ENCODE data around the gene HOXC4.

Gene HOXC4

DNA sequence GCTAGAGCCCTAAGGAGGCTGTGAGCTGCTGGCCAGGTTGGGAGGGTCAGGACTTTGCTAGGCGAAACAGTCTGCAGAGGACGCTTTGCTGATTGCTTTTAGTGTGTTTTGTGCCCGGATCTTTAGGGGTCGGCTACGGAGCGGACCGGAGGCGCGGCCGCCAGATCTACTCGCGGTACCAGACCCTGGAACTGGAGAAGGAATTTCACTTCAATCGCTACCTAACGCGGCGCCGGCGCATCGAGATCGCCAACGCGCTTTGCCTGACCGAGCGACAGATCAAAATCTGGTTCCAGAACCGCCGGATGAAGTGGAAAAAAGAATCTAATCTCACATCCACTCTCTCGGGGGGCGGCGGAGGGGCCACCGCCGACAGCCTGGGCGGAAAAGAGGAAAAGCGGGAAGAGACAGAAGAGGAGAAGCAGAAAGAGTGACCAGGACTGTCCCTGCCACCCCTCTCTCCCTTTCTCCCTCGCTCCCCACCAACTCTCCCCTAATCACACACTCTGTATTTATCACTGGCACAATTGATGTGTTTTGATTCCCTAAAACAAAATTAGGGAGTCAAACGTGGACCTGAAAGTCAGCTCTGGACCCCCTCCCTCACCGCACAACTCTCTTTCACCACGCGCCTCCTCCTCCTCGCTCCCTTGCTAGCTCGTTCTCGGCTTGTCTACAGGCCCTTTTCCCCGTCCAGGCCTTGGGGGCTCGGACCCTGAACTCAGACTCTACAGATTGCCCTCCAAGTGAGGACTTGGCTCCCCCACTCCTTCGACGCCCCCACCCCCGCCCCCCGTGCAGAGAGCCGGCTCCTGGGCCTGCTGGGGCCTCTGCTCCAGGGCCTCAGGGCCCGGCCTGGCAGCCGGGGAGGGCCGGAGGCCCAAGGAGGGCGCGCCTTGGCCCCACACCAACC is 23.9 kb upstream of the HOXC4 start:
- no peak for DNase-seq

DNA sequence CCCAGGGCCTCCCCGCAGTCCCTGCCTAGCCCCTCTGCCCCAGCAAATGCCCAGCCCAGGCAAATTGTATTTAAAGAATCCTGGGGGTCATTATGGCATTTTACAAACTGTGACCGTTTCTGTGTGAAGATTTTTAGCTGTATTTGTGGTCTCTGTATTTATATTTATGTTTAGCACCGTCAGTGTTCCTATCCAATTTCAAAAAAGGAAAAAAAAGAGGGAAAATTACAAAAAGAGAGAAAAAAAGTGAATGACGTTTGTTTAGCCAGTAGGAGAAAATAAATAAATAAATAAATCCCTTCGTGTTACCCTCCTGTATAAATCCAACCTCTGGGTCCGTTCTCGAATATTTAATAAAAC is 23.2 kb upstream of the HOXC4 start:
- DNase-seq: no peak

DNA sequence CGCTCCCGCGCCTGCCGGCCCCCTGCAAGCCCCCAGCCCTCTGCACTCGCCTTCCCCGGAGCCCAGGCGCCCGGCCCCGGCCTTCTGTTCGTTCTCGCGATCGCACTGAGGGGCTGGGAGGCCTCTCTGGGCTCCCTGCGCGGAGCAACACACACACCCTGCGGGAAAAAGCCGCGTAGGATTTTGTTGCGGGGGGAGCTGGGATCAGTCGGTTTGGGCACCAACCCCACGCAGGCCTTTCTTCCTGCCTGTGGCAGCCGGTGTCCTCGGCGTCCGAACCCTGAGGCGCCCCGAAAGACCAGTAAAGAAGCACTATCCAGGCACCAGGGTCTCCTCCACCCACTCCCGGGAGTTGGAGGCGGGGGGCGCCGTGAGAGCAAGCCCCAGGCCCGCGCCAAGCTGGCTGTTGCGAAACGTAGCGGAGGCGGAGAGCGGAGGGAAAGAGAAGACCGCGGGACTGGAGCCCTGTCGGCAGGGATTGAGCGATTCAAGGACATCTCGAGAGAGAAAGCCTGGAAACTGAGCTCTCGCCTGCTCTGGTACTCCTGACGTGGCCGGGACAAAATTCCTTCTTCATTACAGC is 22.7 kb upstream of the HOXC4 start:
- no peak for DNase-seq

DNA sequence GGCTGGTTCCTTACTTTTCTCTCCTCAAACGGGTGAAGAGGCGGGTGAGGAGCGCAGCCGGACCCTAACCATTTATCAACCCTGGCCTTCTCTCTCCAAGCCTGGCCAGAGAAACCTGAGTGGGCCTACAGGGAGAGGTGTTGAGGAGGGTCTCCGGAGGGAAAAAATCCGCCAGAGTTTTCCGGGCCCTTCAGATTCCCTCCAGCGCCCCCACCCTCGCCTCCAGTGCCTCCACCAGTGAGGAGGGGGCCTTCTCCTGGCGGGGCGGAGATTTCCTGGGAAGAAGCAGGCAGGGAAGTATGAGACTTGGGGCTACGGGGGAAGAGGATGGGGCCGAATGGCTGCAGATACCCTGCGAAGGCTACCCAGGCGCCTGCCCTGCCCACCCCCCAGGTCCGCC is 22.2 kb upstream of the HOXC4 start:
- no peak for DNase-seq

DNA sequence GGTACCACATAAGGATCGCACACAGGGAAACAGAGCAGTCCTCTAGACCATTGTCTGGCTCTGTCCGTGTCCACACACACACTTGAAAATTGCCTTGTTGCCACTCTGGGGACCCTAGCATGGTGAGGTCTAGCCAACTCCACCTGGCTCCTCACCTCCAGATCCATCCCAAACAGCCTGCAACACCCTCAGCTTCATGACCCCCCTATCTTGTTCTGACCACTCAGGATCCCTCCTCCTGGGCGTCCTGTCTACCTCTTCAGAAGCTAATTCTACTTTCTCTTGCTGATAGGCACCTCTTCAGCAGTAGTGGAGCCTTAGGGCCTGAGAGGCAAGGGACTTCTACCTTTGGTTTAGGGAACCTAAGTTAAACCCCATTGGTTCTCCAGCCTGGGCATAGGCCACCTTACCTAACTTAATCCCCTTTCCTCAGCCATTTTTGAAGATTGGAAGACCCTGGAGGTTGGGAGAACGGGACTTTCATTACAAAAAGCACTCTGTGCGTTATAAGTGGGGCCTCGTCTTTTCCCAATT is 21.5 kb upstream of the HOXC4 start:
- no peak for DNase-seq

DNA sequence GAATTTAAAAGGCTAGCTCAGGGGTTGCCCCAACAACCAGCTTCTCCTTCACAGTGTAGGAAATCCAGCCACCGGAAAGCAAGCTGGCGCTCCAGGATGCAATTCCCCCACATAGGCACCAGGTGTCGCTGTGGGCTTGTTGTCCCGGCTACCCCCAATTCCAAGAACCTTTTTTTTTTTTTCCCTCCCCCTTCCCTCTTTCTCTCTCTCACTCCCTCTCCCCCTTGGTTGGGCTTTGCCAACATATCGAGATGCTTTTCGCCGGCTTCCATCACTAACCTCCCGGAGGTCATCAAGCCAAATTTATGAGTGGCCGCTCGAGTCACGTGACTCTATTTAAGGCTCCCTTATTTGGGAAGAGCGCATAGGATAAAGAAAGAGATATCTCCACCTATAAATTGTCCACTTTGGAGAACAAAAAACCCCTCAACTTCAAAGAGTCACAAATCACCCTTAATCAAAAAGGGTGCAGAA is 21.0 kb upstream of the HOXC4 start, which contains the start of gene HOXC5:
Gene HOXC5, plus strand, starts transcription at position 424 of the 474 bp plus-strand sequence. CDS start 73 bp downstream, outside the sequence.
- peak; percentile 26 for DNase-seq

DNA sequence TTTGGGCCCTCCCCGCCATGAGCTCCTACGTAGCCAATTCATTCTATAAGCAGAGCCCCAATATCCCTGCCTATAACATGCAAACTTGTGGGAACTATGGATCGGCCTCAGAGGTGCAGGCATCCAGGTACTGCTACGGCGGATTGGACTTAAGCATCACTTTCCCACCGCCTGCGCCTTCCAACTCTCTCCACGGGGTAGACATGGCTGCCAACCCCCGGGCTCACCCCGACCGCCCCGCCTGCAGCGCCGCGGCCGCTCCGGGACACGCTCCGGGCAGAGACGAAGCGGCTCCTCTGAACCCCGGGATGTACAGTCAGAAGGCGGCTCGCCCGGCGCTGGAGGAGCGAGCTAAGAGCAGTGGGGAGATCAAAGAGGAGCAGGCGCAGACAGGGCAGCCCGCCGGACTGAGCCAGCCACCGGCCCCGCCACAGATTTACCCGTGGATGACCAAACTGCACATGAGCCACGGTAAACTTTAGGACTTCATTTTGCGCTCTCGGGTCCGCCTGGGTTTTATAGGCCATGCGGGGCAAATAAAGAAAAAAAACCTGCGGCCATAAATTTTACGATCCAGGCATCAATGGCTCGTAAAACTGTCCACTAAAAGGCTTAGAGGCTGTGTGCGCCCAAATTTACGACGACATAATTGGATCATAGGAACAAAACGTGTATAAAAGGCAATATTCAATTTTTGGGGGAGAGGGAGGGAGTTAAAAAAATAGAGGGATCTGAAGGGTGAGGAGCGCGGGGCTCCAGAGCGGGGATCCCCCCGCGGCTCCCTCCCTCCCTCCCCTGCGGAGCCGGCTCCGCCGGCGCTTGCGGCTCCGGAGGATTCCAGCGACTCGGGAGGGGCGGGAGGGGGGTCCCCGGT is 20.3 kb upstream of the HOXC4 start:
- no peak for DNase-seq

DNA sequence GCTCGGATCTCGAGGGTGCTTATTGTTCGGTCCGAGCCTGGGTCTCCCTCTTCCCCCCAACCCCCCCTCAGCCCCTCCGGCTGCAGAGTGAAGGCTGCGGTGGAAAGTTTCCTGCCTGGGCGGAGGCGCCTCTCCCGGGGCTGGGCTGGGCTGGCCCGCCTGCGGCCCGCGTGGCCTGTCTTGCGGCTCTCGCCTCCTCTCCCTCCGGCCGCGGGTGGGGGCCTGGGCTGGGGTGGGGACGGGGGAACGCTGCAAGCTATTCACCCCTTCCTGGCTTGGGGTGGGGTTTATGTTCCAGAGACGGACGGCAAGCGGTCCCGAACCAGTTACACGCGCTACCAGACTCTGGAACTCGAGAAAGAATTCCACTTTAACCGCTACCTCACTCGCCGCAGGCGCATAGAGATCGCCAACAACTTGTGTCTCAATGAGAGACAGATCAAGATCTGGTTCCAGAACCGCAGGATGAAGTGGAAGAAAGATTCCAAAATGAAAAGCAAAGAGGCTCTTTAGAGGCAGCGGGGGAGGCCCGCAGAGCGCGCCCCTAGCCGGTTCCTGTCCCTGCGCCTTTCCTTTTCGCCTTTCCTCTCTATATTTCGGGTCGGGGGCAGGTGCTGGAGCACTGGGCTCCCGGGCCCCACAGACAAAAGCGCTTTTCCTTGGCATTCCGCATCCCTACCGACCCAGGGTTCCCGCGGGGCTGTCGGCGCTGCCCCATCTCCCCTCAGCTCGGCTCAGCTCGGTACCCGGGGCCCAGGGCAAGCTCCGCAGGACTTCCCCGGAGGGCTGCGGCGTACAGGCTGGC is 19.5 kb upstream of the HOXC4 start:
- DNase-seq: no peak

DNA sequence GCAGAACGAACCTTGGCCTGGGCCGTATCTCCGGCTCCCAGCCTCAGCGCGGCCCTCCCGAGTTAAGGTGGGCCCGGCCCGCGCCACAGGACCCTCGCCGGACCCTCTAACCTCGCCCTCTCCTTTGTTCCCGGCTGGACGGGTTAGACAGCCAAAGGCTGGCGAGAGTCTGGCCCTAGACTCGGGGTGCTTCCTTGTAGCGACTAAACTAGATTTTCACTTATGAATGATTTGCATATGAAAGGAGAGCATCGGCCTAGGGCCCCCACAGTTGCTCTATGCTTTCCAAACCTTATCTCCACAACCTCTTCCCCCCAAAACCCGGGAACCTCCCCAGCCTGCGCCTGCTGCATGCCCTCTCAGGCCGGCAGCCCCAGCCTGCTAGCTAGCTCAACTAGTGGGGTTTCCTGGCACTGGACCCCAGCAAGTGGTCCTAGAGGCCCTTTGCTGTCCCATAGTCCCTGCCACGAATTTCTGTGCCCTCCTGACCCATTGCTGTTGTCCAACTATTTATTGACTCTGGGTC is 18.8 kb upstream of the HOXC4 start:
- no peak for DNase-seq

DNA sequence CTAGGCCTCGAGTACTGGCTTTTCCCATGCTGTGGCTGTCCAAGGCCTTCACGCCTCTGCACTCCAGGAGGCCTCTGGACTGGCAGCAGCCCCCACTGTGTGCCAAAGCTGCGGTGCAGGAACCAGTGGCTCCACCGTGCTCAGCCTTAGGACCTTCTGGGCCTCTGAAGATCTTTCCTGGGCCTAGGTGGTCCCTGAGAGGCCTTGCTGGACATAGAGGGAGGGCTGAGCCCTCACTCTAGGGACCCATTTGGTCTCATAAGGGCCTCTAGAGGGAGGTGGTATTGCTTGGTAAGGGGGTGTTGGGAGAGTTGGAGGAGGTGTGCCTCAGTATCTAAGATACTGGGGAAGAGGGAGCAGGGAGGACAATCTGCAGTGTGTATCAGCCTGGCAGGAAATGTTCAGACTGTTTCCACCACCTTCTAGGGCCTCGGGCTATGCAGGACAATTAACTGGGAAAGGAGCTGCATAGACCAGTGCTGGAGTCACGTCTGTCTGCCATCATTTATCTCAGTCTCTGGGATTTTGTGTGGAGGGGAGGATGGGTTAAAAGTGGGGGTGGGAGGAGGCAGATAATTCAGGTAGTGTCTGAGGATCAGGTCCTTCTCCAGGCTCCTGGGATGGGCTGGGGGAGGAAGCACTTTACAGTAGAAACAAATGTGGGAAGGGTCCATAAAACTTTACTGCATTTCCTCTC is 17.9 kb upstream of the HOXC4 start:
- no peak for DNase-seq

DNA sequence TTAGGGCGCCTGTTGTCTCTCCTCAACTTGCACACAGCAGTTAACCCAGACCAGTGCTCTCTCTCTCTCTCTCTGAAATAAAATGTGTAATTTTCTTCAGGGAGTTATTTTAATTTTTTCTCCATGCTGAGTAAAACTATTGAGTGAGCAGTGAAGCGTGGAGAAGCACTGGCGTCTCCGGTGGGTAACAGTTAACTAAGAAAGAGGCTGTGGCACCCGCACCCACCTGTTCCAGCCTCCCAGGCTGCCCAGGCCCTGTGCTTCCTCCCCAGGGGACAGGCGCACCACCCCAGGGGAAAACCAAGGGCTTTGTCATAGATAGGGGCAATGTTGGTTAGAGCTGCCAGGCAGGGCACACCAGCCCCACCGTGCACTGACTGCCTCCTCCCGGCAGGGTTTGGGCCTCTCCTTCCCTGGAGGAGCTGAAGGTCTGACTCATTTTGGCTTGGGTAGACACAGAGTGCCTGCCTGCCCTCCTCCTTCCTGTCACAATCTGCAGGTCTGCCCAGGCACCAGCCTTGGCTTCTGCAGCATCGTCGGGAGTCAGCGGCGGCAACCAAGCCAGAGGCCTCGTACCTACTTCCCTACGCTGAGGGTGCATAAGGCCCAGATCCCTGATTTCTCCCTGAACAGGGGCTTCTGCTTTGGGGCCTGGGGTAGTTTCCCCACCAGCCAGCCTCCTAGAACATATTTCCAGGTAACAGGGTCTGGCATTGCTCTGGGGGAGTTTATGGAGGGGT is 16.8 kb upstream of the HOXC4 start:
- DNase-seq: no peak

DNA sequence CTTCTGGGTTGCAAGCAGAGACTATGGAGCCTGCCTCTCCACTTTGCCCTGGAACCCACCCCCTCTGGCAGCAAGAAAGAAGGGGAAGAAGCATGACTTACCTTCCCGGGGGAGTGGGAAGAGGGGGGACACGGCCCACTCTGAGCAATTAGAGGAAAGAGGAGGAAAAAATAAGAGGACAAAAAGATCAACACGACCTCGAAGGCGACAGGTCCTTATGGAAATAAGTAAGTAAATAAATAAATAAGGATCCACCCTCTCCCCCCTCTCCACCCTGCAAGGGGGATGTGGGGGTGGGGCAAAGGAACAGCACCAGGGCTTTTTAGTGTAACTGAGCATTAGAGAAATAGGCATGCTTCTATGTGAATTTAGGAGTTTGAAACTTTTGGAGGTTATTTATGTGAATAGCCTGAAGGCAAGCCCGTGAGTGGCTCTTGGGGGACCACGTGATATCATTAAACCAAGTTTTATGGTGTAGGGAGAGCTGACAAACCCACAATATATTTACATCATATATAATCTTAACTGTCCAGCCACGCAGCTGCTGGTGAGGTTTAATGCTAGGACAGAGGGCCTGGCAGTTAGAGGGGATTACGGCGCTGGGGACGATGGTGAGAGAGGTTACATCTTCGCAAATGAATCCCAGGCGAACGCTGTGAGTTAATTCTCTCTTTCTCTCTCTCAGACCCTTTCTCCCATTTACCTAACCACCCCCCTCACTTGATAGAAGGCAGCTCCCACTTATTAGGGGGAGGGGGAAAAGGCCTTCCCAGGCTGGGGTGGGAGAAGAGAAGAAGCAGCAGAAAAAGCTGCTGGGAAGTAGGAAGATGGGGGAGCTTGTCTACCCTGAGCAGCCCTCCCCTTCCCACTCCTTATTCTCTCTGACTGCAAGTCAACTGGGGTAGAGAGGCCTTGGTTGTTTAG is 16.0 kb upstream of the HOXC4 start:
- DNase-seq: no peak

DNA sequence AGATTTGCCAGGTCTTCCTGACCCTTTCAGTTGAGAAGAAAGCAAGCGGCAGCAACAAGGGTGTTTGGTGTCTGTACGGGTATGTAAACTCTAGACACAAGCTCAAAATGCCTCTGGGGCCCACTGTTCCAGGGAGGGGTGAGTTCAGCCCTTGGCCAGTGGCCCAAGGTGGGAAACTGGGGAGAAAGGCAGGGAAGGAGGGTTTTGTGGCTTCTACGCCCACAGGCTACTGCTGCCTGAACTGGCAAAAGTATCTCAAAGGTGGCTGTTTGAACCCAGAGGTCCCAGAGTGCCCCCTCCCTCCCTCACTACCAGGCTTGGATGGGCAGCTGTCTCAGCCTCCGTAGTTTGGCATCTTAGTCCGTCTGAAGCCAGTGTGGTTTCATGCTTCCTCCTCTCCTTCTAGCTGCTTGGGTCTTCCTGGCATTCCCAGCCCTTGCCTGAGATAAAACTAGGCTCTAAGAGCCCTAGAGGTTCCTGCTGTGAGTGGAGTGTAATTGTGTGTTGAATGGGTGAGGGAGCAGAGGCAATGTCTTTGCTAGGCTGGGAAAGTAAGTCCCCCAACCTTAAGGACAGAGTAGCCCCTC is 15.3 kb upstream of the HOXC4 start:
- DNase-seq: no peak

DNA sequence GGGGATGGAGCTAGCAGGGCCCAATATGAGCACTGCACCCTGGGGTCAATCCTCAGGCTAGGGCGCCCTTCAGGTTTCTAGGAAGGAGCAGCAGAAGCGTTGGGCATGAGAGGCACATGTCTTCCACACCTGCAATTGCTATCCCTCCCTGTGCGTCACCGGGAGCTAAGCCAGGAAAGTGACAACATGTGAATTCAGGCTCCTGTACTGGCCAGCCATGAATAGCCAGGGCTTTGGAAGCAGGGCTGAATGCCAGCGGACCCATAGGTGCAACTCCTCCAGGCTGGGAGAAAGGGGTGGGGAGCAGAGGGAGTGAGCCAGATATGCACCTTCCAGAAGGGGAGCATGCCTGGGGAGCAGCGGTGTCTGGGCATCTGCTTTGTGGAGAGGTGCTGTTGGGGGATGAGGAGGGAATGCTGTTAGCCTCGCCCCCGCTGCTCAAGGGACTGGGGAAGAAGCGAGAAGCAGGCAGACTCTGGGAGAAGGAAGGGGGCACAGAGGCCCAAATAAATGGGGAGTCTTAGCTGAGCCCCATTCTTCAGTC is 14.7 kb upstream of the HOXC4 start:
- no peak for DNase-seq

DNA sequence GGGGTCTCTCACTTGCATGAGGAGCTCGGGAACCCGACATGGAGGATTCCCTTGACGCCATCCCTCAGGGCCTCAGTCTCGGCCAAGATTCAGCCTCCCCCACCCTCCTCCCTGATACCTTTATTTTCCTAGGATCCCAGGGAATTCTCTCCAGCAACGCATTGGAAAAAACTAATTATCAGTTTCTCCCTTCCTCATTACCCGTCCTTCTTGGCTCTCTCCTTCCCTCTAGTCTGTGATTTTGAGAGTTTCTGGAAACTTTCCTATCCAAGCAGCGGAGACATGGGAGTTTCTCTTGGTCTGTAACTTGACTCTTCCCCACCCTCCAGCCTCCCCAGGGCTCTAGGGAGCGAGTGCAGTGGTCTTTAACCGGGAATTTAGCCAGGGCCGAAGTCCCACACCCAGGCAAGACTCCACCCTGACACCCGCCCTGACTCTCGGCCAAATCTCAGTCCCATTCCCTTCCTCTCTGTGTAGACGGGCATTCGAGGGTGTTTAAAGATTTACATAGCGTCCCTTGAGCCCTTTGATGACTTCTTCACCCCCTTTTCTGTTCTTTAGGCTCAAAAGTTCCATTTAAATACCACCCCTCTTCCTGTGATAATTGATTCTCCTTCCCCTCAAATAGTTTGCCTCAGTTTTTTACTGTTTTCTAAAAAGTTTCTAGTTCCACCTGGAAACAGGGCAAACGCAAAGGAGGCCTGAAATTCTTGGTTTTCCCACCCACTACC is 14.1 kb upstream of the HOXC4 start:
- DNase-seq: no peak

DNA sequence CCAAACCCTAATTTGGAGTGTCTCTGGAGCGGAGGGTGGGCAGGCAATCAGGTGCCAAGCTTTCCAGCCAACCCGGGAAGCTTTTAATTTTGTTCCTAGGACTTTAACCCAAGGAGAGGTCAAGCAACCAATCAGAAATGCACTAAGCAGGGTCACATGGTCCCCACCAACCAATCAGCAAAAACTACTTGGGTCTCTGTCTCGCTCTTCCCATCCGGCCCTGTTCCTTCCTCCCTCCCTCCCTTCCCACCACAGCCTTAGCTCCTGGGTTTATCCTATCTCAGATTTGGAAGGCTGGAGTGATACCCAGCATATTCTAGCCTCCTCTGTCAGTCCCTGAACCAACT is 13.5 kb upstream of the HOXC4 start:
- DNase-seq: no peak

DNA sequence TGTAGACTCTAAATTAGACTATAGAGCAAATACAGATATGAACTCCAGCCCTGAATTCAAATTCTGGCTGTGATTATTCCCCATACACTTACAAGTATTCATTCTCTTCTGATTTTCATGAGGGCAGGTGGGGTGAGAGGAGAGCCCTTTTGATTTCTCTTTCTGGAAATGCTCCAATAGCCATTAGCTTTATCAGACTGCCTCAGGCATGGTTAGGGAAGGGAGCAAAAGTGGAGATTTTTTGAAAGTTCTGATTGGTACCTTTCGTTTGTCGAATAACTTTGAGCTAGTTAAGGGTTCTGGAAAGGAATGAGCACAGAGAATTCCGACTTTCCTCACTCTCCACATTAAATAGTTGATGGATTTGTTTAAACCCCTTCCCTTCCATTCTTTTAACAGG is 13.0 kb upstream of the HOXC4 start:
- DNase-seq: no peak

DNA sequence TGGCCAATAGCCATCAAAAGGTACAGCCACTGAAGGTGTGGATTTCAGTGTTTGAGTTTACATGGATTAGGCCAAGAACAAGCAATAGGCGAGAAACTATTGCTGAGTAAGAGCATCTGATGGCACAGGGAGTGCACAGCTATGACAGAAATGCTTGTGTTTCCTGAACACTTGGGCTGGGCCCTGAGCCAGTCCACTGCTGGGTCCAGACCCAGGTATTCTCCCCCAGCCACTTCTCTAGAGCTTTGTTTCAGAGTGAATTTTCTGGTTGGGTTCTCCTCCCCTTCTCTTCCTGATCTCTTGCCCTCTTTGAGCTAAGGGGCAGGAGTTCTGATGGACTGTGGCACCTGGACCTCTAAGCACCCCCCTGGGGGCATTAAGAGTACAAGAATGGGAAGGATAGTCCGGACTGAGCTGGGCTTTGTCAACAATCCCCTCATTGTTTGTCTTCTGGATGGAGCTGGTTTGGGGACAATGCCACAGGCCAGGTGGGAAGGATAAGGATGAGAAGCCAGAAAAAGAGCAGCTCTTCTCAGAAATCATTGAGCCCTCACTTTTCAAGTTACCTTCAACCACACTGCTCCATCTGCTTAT is 12.4 kb upstream of the HOXC4 start:
- DNase-seq: no peak

Data from NCI-H2029 treated with DMSO at 0.1 percent for 48 hours (cell line).